GM12891 (cell line): ENCODE measurements around the gene PLPPR5.

ENCODE experiments used
- POLR2A ChIP-seq: IDR thresholded peaks from 2 replicates; pipeline ENCODE4 v1.6.1; 2011; ENCODE audit warnings: low read depth, low read length, control low read depth
- SPI1 ChIP-seq: IDR thresholded peaks from 2 replicates; pipeline ENCODE4 v1.6.1; 2011; ENCODE audit warnings: low read depth, low read length, control low read depth
- TAF1 ChIP-seq: IDR thresholded peaks from 2 replicates; pipeline ENCODE4 v1.6.1; 2011; ENCODE audit warnings: low read depth, low read length, control low read depth

DNA sequence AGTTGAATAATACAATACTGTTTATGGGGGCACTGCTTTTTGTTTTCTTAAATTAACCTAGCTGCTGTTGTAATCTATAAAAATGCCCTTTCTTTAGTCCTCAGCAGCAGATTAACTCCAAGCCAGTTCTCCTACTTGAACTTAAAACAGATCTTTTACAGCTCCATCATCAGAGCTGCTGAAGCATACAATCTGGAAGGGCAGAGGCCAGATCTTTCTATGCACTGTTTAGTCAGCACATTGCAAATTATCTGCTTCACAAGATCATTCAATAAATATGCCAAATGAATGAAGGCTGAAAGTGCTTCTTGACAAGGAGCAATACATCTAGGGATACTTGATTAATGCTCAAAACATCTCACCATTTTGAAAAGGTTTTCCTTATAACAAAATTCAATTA lies 115.8 kb downstream of the PLPPR5 start:
- no peak for TF ChIP-seq SPI1
- no peak for TF ChIP-seq POLR2A
- TF ChIP-seq TAF1 = no peak
